Heart left ventricle (tissue), 16 donors: ENCODE results near the gene STK35. TPM values are rescaled to one million over a fixed set of nuclear protein-coding genes. Genes with fewer than 3 reads are reported as not detected.

Experiments used
- ATAC-seq, 4 donors: fragments of 200-7000 bp; cut with Tn5 transposase; one replicate each; pipeline ENCODE4 v1.9.1; 2020 to 2022; ENCODE audit warnings: moderate library complexity in 4 of 4, mild to moderate bottlenecking in 3 of 4, moderate number of reproducible peaks in 1 of 4
- DNase-seq, 5 donors: peaks; one replicate each; pipeline ENCODE4 v3.0.0-alpha.2; 2020
- H3K27ac ChIP-seq, 12 donors: fragments of 200-600 bp; sonication (generic) in 4 of 12; one replicate each; pipeline versions ENCODE4 v1.5.0 to v1.8.0; 2016 to 2022; ENCODE audit warnings: mild to moderate bottlenecking in 2 of 12
- H3K27me3 ChIP-seq, 9 donors: fragments of 200-600 bp; sonication (generic) in 2 of 9; one replicate each; pipeline versions ENCODE4 v1.5.1 to v1.8.0; 2016 to 2022; ENCODE audit warnings: mild to moderate bottlenecking in 3 of 9
- H3K36me3 ChIP-seq, 9 donors: fragments of 200-600 bp; sonication (generic) in 2 of 9; one replicate each; pipeline versions ENCODE4 v1.5.0 to v1.8.0; 2018 to 2022; ENCODE audit warnings: mild to moderate bottlenecking in 2 of 9
- H3K4me1 ChIP-seq, 12 donors: fragments of 200-600 bp; sonication (generic) in 4 of 12; one replicate each; pipeline versions ENCODE4 v1.5.0 to v1.8.0; 2016 to 2022; ENCODE audit warnings: mild to moderate bottlenecking in 3 of 12
- H3K4me3 ChIP-seq, 12 donors: fragments of 200-600 bp; sonication (generic) in 4 of 12; one replicate each; pipeline versions ENCODE4 v1.5.0 to v1.8.0; 2017 to 2022; ENCODE audit warnings: mild to moderate bottlenecking in 9 of 12, moderate library complexity in 4 of 12
- H3K9me3 ChIP-seq, 12 donors: fragments of 200-600 bp; sonication (generic) in 4 of 12; one replicate each; pipeline versions ENCODE4 v1.5.0 to v1.8.0; 2016 to 2022; ENCODE audit warnings: mild to moderate bottlenecking in 1 of 12
- POLR2A ChIP-seq, 2 donors: fragments of 450-650 bp; IDR thresholded peaks; one replicate each; pipeline ENCODE4 v1.6.1; 2017; ENCODE audit warnings: antibody characterized with exemption in 2 of 2, mild to moderate bottlenecking in 2 of 2, moderate library complexity in 2 of 2
- WGBS, 4 donors: extraction: QIAGEN DNeasy Blood & Tissue Kit in 2 of 4; methylation state at CpG; one replicate each; pipeline versions ENCODE4 v1.1.5 to v1.1.7; 2013 to 2018; 5-methylcytosine and 5-hydroxymethylcytosine counted together
- intact Hi-C, 10 donors: fragments of 100-400 bp; cut with DNase I; formaldehyde crosslinking; loops; one replicate each; pipeline versions ENCODE4 v1.11.1 to v1.14.2; 2022
- polyA plus RNA-seq, 2 donors: library from polyadenylated mRNA; stranded (reverse); fragments of 200-250 nt; gene quantifications; one replicate each; pipeline ENCODE4 v1.2.3, GENCODE V29; 2013
- total RNA-seq, 9 donors: library from RNA; depleted of rRNA in 2 of 9; stranded (reverse); fragments of >200 nt in 2 of 9; fragmentation: NEBNext Ultra II Directional in 3 of 9; extraction: Animal tissue kit (Norgen Biotek cat#: 25700) in 3 of 9; gene quantifications; one replicate each; pipeline versions ENCODE4 v1.1.0 to v1.2.4, GENCODE V29; 2016 to 2023
- TF ChIP-seq, protein P1 (sequence below), 12 donors: fragments of 200-600 bp; sonication (generic) in 4 of 12; IDR thresholded peaks; one replicate each; pipeline versions ENCODE4 v1.5.0 to v1.8.0; 2018 to 2022; ENCODE audit warnings: antibody characterized with exemption in 12 of 12, mild to moderate bottlenecking in 5 of 12
- donor health status: ischemic (EF 13 %, LVEDD 7.1; RV severe dilation, severe dysfunction).
- donor health status: healthy with polysubstance abuse.
- donor health status: DM: no; HTN: yes; CAD: no.
- donor health status: DM: no; HTN: no; CAD: no.
- donor health status: ischemic (EF 25% LVEDD 6.9; RV normal size, moderate dysfunction).
- donor health status: ischemic (EF 25% LVEDD 5.7; RV mildly dilated, moderate dysfunction).
- donor health status: healthy.
- donor health status: DM: yes; HTN: yes; CAD: no.
- donor health status: ischemic (EF 35%, LVEDD 5.7; RV mildly dilated, moderate dysfunction).
- donor health status: nonischemic (EF 11% LVEDD 7.7; RV severe dilation, severe dysfunction).
- donor health status: DM: yes; HTN: yes; CAD: no.
- donor health status: PGD.
- donor health status: ischemic (EF 29% LVEDD 5.4; RV normal size, mild dysfunction).
- donor health status: nonischemic (EF 23%, LVEDD 6.1; RV moderate dilation, normal function).

Gene STK35
- total and polyA plus RNA-seq, 11 donors: 6.0 to 23.0 (median 14.3) TPM

GRCh38 chr20:2101865-2102584 lies 398 bp downstream of the STK35 start:
- peaks cover 0 to 18% (median 5%) of the 10 kb centered on the region in 9 donors for H3K36me3 ChIP-seq
- peaks cover 3 to 47% (median 40%) of the 10 kb centered on the region in 12 donors for H3K4me1 ChIP-seq
- intact Hi-C loops: loop anchor here in 5 of 10 donors (1.0 to 10.0 kb wide), 10 partner anchors 39 to 299 kb away; partner anchors contain the start of gene SIRPA (in 1 of the 5)
- ATAC-seq (peak; percentile 91 to 93 (median 92)), DNase-seq (peak; percentile 93 to 96 (median 94))
- 0 to 1% (median 0%) methylated on average over 28 to 64 of the region's 64 CpGs for WGBS, 4 donors
- H3K9me3 ChIP-seq: no peaks in the 10 kb centered on the region
- no peaks in the 10 kb centered on the region for H3K27me3 ChIP-seq
- TF ChIP-seq, protein P1, sequence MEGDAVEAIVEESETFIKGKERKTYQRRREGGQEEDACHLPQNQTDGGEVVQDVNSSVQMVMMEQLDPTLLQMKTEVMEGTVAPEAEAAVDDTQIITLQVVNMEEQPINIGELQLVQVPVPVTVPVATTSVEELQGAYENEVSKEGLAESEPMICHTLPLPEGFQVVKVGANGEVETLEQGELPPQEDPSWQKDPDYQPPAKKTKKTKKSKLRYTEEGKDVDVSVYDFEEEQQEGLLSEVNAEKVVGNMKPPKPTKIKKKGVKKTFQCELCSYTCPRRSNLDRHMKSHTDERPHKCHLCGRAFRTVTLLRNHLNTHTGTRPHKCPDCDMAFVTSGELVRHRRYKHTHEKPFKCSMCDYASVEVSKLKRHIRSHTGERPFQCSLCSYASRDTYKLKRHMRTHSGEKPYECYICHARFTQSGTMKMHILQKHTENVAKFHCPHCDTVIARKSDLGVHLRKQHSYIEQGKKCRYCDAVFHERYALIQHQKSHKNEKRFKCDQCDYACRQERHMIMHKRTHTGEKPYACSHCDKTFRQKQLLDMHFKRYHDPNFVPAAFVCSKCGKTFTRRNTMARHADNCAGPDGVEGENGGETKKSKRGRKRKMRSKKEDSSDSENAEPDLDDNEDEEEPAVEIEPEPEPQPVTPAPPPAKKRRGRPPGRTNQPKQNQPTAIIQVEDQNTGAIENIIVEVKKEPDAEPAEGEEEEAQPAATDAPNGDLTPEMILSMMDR (IDR thresholded peaks at IDR 0.05): peak in 3 of 12 donors; percentile 7 to 24 (median 12)
- TF ChIP-seq POLR2A (IDR thresholded peaks at IDR 0.05): peak in 1 of 2 donors; percentile 43
- H3K4me3 ChIP-seq: peak overlapping the region; percentile 60 to 98 (median 87)
- H3K27ac ChIP-seq: peak overlapping the region; percentile 95 to 100 (median 99)

GRCh38 chr20:2102585-2103460 lies 1.2 kb downstream of the STK35 start:
- H3K36me3 ChIP-seq: peaks cover 0 to 21% (median 5%) of the 10 kb centered on the region in 9 donors
- 0% methylated on average over 31 to 95 of the region's 95 CpGs for whole genome bisulfite sequencing, 4 donors

GRCh38 chr20:2103461-2104153 lies 2.0 kb downstream of the STK35 start:
- DNase-seq: no peak
- H3K4me3 ChIP-seq: peak overlapping the region; percentile 60 to 98 (median 87)
- H3K27ac ChIP-seq: peak overlapping the region in 11 of 12 donors; percentile 95 to 100 (median 99)
- 0 to 2% (median 1%) methylated on average over 13 of the region's 13 CpGs for WGBS, 4 donors
- H3K27me3 ChIP-seq: no peaks in the 10 kb centered on the region
- TF ChIP-seq POLR2A (IDR thresholded peaks at IDR 0.05): no peak
- TF ChIP-seq, protein P1 (IDR thresholded peaks at IDR 0.05): no peak
- H3K36me3 ChIP-seq: peaks cover 0 to 26% (median 5%) of the 10 kb centered on the region in 9 donors
- ATAC-seq: peak in 1 of 4 donors; percentile 1
- H3K9me3 ChIP-seq: no peaks in the 10 kb centered on the region
- peaks cover 3 to 63% (median 56%) of the 10 kb centered on the region in 12 donors for H3K4me1 ChIP-seq
- intact Hi-C loops: loop anchor here in 6 of 10 donors (2.0 to 10.0 kb wide), 9 partner anchors 37 to 291 kb away; partner anchors contain the start of gene SIRPA (in 1 of the 6)

More at GRCh38 chr20:2102585-2103460, 1.2 kb downstream of the STK35 start:
- DNase-seq (peak; percentile 90 to 92 (median 91)), ATAC-seq (peak; percentile 84 to 87 (median 84))
- Histone ChIP-seq H3K4me3 (peak overlapping the region; percentile 60 to 98 (median 87)), H3K27ac (peak overlapping the region; percentile 95 to 100 (median 99)), H3K9me3 (no peaks in the 10 kb centered on the region), H3K4me1 (peaks cover 3 to 55% (median 48%) of the 10 kb centered on the region in 12 donors), H3K27me3 (no peaks in the 10 kb centered on the region)
- TF ChIP-seq, protein P1 (IDR thresholded peaks at IDR 0.05): no peak
- TF ChIP-seq POLR2A (IDR thresholded peaks at IDR 0.05): peak in 1 of 2 donors; percentile 62
- intact Hi-C loops: loop anchor here in 5 of 10 donors (2.0 to 10.0 kb wide), 9 partner anchors 38 to 291 kb away; partner anchors contain the start of gene SIRPA (in 1 of the 5)
